ENCODE measurements around the gene IKZF1. TPM values are rescaled to one million over a fixed set of nuclear protein-coding genes. Genes with fewer than 3 reads are reported as not detected.

The IKZF1 gene
- total and polyA plus RNA-seq, 2 donors, result 3.5 to 7.8 TPM

- DNase-seq (ENCODE audit: extremely low spot score), result no peak
- Histone ChIP-seq H3K4me1 (ENCODE audit: insufficient read depth) (no peaks in the 10 kb centered on the region), H3K27ac (ENCODE audit: low read depth) (no peak overlapping the region), H3K4me3 (ENCODE audit: low read depth, low read length) (no peak overlapping the region), H3K36me3 (ENCODE audit: insufficient read depth) (no peaks in the 10 kb centered on the region)
- WGBS, result 59% methylated on average over 5 of the region's 5 CpGs
These were observed 102.4 kb downstream of the IKZF1 start for GRCh38 chr7:50406935-50407334.

GRCh38 chr7:50409856-50410745, 105.6 kb downstream of the IKZF1 start:
- 89% methylated on average over 17 of the region's 17 CpGs for WGBS
- no peak for DNase-seq (ENCODE audit: extremely low spot score)
- no peaks in the 10 kb centered on the region for H3K4me1 ChIP-seq (ENCODE audit: insufficient read depth)
- no peak overlapping the region for H3K27ac ChIP-seq (ENCODE audit: low read depth)
- H3K36me3 ChIP-seq (ENCODE audit: insufficient read depth), result no peaks in the 10 kb centered on the region
- H3K4me3 ChIP-seq (ENCODE audit: low read depth, low read length), result no peak overlapping the region

DNA sequence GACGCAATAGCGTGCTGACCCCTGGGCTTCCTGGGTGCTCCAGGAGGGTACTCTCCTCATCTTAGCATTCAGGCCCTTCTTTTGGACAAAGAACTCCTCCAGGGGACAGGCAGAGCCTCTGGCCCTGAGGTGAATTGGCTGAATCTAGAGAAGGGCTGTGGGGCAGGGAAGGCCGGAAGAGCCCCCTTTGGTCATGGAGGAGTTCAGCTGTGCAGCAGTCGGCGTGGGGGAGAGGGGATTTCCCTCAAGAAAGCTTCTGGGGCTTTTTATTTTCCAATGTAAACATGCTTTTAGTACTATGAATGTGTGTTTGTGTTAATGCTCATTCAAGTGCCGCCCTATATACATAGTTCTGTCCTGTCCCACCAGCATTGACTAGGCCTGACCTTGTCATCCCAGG, 106.8 kb downstream of the IKZF1 start:
- 88% methylated on average over 6 of the region's 6 CpGs for WGBS
- Histone ChIP-seq H3K4me3 (ENCODE audit: low read depth, low read length) (no peak overlapping the region), H3K36me3 (ENCODE audit: insufficient read depth) (no peaks in the 10 kb centered on the region), H3K27ac (ENCODE audit: low read depth) (no peak overlapping the region), H3K4me1 (ENCODE audit: insufficient read depth) (no peaks in the 10 kb centered on the region)
- no peak for DNase-seq (ENCODE audit: extremely low spot score)

DNA sequence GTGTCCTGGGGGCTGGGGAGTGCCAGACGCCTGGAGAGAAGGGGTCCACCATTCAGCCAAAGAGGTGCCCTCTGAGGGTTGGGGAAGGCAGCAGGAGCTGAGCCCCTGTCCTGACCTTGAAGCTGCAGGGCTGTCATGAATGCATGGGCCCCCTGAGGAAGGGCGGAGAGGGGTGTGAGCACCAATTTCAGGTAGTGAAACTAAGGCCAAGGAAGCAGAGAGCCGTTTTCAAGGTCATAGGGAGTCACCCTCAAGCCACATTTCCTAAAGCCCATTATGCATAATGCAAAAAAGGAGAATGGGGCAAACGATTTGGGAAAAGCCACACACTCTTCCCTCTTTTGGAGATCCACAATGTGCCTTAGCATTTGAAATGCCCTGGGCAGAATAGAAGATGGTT, 108.5 kb downstream of the IKZF1 start:
- H3K4me1 ChIP-seq (ENCODE audit: insufficient read depth), result no peaks in the 10 kb centered on the region
- no peak overlapping the region for H3K4me3 ChIP-seq (ENCODE audit: low read depth, low read length)
- DNase-seq (ENCODE audit: extremely low spot score), result no peak
- H3K27ac ChIP-seq (ENCODE audit: low read depth), result no peak overlapping the region
- H3K36me3 ChIP-seq (ENCODE audit: insufficient read depth), result no peaks in the 10 kb centered on the region
- 68% methylated on average over 4 of the region's 4 CpGs for WGBS

DNA sequence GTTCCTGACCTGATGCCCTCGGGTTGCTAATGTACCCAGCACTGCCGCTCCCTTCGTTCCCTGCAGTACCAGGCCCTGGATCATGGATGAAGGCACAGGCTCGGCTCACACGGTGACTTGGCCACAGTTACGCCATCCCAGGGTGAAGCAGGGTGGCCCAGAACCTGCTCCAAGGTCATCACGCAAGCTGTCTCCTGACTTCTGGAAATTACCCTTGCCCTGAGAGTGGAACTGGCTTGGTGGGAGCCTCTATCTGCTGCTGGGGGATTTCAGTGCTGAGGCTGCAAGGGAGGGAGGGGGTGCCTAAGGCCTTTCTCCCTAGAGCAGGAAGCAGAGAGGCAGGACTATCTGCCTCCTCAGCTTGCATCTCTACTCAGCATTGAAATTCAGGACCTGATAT, 109.0 kb downstream of the IKZF1 start:
- 89% methylated on average over 7 of the region's 7 CpGs for WGBS
- Histone ChIP-seq H3K4me3 (ENCODE audit: low read depth, low read length) (no peak overlapping the region), H3K4me1 (ENCODE audit: insufficient read depth) (no peaks in the 10 kb centered on the region), H3K36me3 (ENCODE audit: insufficient read depth) (no peaks in the 10 kb centered on the region), H3K27ac (ENCODE audit: low read depth) (no peak overlapping the region)
- no peak for DNase-seq (ENCODE audit: extremely low spot score)

DNA sequence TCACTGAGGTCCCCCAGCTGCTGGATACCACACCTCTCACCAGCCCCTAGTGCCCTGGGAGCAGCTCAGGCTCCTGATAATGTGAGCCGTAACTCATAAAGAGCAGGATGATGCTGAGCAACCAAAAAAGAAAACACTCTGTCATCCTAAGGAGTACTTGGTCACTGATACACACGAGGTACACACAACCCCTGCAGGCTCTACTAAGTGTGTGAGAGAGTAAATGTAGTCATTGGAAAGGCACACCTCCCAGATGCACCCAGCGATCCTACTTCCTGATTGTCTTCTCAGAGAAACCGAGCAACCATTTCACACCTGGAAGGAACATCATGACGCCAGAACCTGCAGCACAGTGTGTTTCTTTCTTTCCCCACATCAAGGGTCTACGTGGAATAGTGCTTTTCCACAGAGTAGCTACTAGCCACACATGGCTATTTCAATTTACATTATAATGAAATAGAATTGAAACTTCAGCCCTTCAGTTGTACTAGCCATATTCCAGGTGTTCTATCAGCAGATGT, 111.4 kb downstream of the IKZF1 start:
- H3K27ac ChIP-seq (ENCODE audit: low read depth), result no peak overlapping the region
- H3K36me3 ChIP-seq (ENCODE audit: insufficient read depth), result no peaks in the 10 kb centered on the region
- H3K4me3 ChIP-seq (ENCODE audit: low read depth, low read length), result no peak overlapping the region
- WGBS, result 79% methylated on average over 6 of the region's 6 CpGs
- H3K4me1 ChIP-seq (ENCODE audit: insufficient read depth), result no peaks in the 10 kb centered on the region
- no peak for DNase-seq (ENCODE audit: extremely low spot score)

GRCh38 chr7:50416527-50417182, 112.1 kb downstream of the IKZF1 start:
- Histone ChIP-seq H3K36me3 (ENCODE audit: insufficient read depth) (no peaks in the 10 kb centered on the region), H3K27ac (ENCODE audit: low read depth) (no peak overlapping the region), H3K4me3 (ENCODE audit: low read depth, low read length) (no peak overlapping the region), H3K4me1 (ENCODE audit: insufficient read depth) (no peaks in the 10 kb centered on the region)
- WGBS, result 60% methylated on average over 7 of the region's 7 CpGs
- DNase-seq (ENCODE audit: extremely low spot score), result no peak

- H3K27ac ChIP-seq (ENCODE audit: low read depth), result no peak overlapping the region
- H3K4me3 ChIP-seq (ENCODE audit: low read depth, low read length), result no peak overlapping the region
- H3K36me3 ChIP-seq (ENCODE audit: insufficient read depth), result no peaks in the 10 kb centered on the region
- WGBS, result 17% methylated on average over 4 of the region's 4 CpGs
- peak; percentile 48 for DNase-seq (ENCODE audit: extremely low spot score)
- H3K4me1 ChIP-seq (ENCODE audit: insufficient read depth), result no peaks in the 10 kb centered on the region
These were observed 113.6 kb downstream of the IKZF1 start for GRCh38 chr7:50418086-50418515.

GRCh38 chr7:50418526-50419290, 114.2 kb downstream of the IKZF1 start:
- DNase-seq (ENCODE audit: extremely low spot score), result no peak
- Histone ChIP-seq H3K36me3 (ENCODE audit: insufficient read depth) (no peaks in the 10 kb centered on the region), H3K27ac (ENCODE audit: low read depth) (no peak overlapping the region), H3K4me1 (ENCODE audit: insufficient read depth) (no peaks in the 10 kb centered on the region), H3K4me3 (ENCODE audit: low read depth, low read length) (no peak overlapping the region)
- WGBS, result 74% methylated on average over 14 of the region's 14 CpGs

- DNase-seq (ENCODE audit: extremely low spot score), result no peak
- Histone ChIP-seq H3K27ac (ENCODE audit: low read depth) (no peak overlapping the region), H3K4me3 (ENCODE audit: low read depth, low read length) (no peak overlapping the region), H3K36me3 (ENCODE audit: insufficient read depth) (no peaks in the 10 kb centered on the region), H3K4me1 (ENCODE audit: insufficient read depth) (no peaks in the 10 kb centered on the region)
- 68% methylated on average over 3 of the region's 3 CpGs for WGBS
These were observed 116.5 kb downstream of the IKZF1 start for GRCh38 chr7:50421043-50421442.

DNA sequence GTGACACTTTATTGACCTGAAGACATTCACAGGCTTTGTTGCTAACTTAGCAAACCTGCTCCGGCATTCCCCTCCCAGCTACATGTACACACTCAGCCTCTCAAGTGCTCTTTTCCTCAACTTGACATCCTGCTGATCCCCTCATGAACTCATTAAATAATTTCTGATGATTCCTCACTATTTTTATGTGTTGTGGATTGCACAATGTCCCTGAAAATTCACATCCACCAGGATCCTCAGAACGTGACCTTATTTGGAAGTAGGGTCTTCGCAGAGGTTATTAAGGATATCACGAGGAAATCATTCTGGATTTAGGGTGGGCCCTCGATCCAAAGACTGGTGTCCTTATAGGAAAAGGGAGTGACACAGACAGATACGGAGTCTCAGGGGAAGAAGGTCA, 118.3 kb downstream of the IKZF1 start:
- whole genome bisulfite sequencing, result 87% methylated on average over 6 of the region's 6 CpGs
- no peak overlapping the region for H3K27ac ChIP-seq (ENCODE audit: low read depth)
- no peaks in the 10 kb centered on the region for H3K4me1 ChIP-seq (ENCODE audit: insufficient read depth)
- DNase-seq (ENCODE audit: extremely low spot score), result no peak
- H3K4me3 ChIP-seq (ENCODE audit: low read depth, low read length), result no peak overlapping the region
- H3K36me3 ChIP-seq (ENCODE audit: insufficient read depth), result no peaks in the 10 kb centered on the region

DNA sequence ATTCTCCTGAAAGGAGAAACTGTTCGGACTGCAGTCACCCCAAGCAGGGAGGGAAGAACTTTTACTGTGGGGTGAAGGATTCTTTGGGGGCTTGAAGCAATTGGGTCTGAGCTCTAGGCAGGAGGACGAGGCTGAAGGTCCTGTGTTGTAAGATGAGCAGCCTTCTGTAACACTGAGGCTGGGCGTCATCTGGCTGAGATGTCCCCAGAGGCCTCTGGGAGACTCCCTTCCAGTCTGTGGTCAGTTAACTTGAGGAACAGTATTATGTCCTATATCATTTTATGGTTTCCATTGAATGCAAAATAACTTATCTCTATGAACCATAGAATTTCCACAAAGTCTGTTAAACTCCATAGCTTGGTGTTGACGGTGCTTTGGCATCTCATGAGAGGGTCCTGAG, 119.3 kb downstream of the IKZF1 start:
- DNase-seq (ENCODE audit: extremely low spot score), result no peak
- Histone ChIP-seq H3K27ac (ENCODE audit: low read depth) (no peak overlapping the region), H3K36me3 (ENCODE audit: insufficient read depth) (no peaks in the 10 kb centered on the region), H3K4me1 (ENCODE audit: insufficient read depth) (no peaks in the 10 kb centered on the region), H3K4me3 (ENCODE audit: low read depth, low read length) (no peak overlapping the region)
- 82% methylated on average over 4 of the region's 4 CpGs for WGBS

DNA sequence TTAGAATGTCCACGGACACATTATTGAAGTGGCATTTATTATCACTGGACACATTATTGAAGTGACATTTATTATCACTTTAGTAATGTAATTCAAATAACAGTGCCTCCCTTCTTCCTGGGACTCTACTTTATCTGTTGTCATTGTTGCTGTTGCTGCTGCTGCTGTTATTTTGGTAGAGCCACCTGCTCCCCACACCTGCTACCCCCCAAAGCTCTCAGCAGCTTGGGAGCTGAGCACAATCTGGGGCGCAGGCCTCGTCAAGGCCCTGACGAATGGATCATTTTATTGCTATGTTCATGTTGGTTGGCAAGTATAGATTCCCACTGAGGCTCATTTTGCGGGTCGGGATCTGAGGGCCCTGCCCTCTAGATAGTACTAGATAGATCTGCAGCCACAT, 120.8 kb downstream of the IKZF1 start:
- no peaks in the 10 kb centered on the region for H3K4me1 ChIP-seq (ENCODE audit: insufficient read depth)
- no peak overlapping the region for H3K4me3 ChIP-seq (ENCODE audit: low read depth, low read length)
- no peaks in the 10 kb centered on the region for H3K36me3 ChIP-seq (ENCODE audit: insufficient read depth)
- DNase-seq (ENCODE audit: extremely low spot score), result no peak
- 83% methylated on average over 6 of the region's 6 CpGs for WGBS
- H3K27ac ChIP-seq (ENCODE audit: low read depth), result no peak overlapping the region
